NOMO-1 (cell line): ENCODE results near the gene RAD9A.

Experiments
- DNase-seq, 2 experiments: peaks; one replicate each; lab custom pipeline; 2025; ENCODE audit not compliant: unreplicated experiment in 2 of 2; lab: John Stamatoyannopoulos, UW

Gene RAD9A

DNA sequence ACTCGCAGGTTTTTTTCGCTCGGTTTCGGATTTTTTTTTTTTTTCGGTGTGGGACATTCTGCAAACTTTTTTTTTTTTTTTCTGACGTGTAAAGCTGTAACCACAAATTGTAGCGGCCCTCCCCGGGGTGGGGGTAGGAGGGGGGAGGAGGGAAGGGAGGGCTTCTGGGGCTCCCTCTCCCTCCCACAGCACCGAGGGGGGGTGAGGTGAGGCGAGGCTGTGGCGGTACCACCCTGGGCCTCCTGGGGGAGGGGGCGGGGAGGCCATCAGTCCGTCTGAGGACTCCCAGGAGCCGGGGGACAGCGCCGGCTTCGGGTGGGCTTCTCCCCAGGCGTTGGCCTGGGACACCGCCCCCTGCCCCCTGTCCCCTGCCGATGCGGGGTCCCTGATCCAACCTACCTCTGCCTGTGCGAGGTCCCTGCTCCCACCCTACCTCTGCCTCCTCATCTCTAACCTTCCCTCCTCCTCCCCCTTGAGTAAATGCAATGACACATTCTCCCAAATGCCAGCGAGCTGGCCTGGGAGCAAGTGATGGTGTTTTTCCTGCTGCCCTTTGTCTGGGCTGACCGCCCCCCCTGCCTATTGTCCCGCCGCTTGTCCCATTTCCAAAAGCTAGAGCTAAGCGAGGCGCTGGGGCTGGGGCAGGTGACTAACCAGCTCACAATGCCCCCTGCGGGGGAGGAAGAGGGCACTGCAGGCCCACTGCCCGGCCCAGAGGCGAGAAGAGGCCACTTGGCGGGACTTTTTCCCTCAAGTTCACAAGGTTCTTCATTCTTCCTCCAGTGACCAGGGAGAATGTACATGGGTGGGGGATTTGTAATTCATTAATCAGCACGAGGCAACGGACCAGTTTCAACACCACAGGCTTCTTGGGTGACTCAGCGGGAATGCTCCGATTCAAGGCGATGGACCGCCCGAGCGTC lies 17.9 kb upstream of the RAD9A start:
- DNase-seq: peak; percentile 52 to 63

DNA sequence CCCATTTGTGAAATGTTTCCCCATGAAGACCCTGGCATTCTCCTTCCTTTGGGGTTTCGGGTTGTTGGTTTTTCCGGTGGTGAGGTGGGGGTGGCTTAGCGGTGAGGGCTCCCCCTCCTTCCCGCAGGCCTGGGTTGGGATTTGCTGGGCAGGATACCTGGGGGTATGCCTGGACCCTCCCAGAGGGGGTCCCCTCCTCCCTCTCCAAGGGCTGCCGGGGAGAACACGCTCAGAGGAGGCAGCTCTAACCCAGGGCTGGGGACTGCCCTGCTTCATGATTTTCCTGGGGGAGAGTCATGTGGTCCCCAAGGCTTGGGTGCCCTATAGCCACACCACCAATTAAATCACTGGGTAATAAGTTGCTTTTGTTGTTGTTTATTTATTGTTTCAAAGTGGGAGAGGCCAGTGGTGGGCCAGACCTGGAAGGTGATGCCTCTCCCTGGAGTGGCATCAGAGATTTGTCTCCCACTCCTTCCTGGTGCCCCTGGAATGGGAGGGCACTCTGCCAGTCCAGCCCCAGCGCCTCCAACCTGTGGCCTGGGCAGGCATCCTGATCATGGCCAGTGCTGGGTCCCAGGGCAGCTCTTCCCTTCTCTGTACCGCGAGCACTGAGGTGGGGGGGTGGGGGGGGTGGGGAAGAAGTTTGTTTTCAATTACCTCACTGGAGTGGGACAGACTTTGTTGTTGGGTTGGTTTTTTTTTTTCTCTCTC lies 17.1 kb upstream of the RAD9A start:
- no peak for DNase-seq

DNA sequence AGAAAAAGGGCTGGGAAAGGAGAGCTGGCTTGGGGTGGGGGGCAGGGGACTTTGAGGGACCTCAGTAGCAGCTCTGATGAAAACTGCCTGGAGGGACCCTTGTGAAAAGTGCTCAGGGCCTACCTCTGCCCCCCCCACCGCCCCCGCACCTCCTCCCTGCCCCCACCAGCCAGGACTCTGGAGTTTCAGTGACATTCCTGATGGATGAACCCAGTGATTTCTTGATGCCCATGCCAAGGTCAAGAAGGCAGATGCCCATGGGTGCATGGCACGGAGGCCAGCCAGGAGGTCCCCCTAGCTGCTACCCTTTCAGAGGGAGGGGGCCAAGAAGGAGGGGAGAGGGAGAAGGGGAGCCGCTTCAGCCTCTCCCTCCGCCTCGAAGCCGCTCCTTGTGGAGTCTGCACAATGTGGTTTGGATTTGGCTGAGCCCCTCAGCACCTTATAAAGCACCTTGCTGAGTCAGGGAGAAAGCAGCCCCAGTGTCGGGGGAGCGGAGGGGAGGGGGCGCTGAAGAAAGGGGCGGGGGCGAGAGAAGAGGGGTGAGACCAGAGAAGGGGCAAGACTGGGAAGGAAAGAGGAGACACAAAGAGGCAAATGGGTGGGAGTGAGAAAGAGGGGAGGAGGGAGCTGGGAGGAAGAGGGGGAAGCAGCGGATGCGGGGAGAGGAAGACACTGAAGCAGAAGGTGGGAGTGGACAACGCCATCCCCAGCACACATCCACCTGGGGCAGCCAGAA lies 16.3 kb upstream of the RAD9A start:
- no peak for DNase-seq

DNA sequence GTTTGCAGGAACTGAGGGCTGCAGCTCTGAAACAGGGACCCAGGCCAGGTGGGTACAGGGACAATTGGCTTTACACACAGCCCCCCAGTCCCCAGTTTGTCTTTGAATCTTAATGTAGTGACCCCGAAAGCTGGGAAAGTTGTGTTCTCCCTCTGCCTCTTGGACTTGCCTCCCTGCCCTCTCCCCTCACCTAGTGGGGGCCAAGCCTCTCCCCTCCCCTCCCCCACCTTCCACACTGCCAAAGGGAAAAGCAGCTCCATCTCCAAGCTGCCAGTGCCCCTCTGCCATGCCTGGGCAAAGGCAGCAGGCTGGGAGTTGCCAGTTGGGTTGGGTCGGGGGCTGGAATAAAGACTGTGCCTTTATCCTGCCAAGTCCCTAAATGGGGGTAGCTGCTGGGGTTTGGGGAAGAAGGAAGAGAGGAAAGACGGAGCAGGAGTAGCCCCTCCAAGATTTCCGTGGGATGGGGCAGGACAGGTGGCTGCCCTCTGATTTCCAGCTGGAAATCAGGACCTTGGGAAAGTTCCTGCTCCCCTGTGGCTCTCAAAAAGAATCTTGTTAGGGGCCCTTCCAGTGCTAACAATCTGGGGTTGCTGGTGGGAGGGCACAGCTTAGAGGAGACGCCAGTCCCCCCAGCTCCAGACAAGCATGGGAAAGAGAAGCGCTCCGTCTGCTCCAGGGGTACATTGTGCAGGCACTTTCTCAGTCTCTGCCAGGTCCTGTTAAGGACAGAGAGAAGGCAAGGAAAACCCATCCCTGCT lies 15.5 kb upstream of the RAD9A start:
- DNase-seq: no peak

DNA sequence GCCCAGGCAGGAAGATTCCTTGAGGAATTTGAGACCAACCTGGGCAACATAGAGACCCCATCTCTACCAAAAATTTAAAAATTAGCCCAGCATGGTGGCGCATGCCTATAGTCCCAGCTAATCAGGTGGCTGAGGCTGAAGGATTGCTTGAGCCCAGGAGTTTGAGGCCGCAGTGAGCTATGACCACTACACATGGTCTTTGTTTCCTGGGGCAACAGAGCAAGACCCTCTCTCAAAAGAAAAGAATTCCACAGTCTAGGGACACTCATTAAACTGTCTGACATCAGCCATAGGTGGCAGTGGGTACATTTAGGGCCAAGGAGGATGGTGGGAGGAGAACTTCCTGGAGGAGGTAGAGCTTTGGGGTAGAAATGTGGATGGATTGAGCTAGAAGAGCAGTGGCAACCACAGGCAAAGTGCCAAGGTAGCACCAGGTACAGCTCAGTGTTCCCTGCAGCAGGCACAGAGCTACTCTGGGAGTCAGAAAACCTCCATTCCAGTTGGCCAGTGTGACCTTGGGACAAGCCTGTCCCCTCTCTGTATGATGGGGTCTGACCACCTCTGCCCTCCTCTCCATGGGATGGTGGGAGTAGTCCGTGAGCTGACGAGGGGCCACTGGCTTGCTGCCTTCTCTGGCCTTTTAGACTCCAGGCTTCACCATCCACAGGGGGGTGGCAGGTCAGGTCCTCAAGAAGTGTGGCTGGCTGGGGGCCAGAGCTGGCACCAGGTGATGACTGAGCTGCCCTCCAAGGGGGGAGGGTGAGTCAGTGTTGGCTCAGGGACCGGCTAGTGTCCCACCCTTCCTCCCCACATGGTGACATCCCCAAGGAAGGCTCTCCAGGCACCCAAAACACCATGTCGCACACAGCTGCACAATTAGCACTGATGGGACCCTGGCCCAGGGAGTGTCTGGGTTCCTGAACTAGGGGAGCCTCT lies 14.6 kb upstream of the RAD9A start:
- no peak for DNase-seq

DNA sequence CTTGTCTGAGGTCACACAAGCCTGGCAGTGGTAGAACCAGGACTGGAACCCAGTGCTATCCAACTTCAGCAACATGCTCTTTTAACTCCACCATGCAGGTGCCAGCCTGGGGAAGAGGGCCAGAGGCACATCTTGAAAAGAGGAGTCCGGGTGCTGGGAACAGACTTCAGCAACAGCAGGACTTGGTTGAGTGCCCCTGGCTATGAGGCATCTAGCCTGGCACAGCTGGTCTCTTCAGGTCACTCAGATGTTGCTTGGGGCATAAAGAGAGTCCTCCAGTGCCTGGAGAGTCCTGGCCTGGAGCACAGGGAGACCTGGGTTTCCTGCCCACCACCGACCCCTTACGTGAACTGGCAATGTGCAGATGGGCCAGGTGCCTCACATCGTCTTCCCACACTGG lies 13.2 kb upstream of the RAD9A start:
- no peak for DNase-seq

DNA sequence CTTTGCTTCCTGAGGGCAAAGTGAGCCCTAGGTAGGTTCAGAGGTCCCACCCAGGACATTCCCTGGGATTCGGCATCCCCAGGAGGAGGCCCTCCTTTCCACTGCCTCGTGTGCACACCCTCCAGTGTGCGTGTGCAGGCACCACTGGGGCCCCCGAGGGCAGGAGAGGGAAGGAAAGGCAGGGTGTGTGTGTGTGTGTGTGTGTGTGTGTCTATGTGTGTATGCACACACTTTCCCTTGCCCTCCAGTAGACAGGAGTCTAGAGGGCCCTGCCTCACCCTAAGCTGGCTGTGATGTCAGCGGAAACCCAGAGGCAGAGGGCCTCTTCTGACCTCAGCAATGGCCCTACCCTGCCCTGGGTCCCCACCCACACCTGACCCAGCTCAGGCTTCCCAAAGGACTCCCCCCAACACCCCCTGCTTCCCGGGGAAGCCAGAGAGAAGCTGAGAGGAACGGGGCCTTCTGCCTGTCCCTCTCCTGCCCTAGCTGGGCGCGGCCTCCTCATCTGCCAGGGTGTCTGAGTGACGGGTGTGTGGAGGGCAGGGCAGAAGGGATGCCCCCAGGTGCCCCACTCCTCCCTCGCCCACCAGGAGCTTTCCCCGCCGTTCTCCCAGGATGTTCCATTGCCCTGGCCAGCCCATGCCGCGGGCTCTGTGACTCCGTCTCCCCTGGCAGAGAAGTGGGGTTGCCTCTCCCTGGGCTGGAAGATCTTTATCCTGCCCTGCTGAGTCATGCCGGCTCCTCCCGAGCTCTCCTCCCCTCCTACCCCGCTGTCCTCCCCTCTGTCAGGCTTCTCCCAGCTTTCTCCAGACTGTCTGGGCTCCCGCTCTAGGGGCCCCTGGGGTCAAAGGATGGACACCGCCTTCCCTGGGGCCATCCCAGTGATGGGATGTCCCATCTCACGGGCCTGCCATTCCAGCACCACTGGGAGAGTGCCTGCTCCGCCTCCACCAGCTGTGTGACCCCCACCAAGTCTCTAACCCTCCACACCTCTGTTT lies 12.4 kb upstream of the RAD9A start:
- DNase-seq: no peak

DNA sequence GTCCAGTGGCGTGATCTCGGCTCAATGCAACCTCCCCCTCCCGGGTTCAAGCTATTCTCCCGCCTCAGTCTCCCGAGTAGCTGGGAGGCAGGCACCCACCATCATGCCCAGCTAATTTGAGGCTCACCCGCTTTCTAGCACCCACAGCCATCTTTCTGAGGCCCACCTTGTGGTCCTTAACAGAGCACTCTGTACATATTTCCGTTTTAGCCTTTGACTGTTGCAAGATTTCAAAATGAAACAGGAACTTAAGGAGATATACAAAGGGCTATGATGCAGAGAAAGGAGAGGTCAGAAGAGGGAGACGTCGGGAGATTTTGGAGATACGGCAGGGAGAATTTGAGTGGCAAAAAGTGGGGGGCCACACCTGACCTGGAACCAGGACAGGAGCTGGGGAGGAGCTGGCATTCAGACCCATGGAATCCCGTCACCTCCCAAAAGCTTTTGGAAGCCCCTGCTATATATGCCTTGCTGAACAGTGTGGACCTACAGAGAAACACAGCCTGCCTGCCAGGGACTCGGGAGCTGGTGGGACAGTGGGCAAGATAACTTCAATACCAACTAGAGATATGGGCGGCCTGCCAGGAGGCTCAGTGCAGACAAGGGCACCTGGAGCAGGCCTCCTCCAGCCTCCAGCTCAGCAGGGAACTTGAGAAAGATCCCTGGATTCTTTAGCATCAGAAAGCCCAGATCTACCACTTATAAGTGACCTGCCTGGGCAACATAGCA lies 10.4 kb upstream of the RAD9A start:
- peak; percentile 75 to 91 for DNase-seq

DNA sequence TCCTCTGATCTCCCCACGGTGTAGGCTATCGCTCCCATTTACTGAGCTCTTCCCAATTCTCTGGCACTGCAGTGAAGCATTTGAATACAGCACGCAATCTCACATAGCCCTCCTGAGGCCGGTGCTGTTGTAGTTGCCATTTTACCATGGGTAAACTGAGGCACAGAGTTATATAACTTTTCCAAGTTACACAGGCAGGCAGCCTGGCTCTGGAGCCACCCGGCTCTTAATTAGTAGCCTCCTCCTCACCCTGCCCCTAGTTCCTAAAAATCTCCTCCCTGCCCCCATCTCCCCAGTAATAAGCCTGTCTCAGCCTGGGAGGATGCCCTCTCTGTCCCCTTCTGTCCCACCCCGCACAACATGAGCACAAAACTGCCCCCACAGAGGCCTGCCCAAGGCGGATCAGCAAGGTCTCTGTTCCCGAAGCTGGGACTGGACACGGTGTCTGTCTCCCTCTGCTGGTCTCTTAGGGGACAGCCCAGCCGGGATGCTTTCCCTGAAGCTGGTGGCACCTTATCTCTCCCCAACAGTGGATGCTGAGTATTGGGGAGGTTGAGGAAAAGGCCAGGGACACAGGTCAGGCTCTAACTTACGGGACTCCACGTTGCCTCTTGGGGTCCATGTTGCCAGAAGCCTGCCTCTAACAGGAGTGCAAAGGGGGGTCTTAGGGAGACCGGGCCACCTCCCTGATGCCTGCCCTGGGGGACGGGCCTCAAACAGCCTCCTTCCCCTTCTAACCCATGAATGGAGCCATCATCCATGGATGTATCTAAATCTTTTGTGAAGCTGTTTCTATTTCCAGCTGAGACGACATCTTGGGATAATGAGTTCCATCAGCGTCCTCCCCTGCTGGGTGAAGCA lies 9.3 kb upstream of the RAD9A start:
- peak; percentile 70 to 72 for DNase-seq

DNA sequence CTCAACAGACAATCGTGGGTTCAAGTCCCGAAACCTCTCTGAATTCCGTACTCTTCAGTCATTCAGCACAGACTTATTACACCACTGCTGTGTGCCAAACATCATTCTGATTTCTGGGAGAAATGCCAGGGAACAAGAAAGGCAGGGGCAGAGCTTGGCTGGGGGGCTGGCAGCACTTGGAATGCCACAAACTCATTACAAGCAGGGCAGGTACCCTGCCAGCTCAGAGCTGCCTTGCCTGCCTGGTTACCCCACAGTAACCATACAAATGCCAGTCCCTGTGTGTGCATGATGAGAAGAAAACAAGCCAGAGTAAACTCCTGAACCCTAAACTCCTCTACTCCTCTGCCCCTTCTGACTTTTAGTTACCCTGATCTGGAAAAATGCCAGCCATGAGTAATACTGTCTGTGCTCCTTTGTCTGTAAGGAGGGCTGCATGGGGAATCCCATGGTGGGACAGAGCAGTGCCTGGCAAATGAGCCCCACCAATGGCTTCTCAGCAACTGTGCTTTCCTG lies 6.9 kb upstream of the RAD9A start:
- DNase-seq: no peak

DNA sequence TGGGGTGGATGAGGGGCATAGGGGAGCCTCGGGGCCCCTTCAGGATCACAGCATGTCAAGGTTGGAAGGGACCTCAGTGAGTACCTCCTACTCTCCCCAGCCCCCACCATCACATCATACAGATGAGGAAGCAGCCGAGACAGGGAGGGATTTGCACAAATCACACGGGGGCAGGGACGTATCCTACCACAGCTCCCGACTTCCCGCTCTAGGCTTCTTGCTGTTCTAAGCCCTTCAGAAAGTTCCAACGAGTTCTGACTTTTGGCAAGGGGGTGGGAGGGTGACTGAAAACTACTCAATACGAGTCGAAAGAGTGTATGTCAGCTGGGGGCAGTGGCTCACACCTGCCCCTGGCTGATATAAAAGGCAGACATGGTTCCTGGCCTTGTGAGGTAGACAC lies 4.7 kb upstream of the RAD9A start:
- DNase-seq: no peak

DNA sequence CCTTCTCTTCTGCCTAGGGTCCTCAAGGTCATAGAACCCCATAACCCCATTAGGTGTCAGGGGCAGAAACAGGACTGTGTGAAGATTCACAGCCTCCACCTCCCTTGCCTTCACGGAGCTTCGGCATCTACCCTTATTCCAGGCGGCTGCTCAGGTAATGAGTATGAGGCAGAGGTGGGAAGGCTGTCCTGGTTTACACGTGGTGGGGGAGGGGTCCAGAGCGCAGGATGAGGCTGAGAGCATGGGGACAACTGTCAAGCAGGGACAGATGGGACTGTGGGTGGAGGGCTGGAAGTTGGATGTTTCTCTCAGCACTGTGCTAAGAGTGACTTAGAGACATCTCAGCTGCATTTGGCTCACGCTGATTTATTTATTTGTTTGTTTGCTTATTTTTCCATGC lies 4.3 kb upstream of the RAD9A start:
- no peak for DNase-seq

DNA sequence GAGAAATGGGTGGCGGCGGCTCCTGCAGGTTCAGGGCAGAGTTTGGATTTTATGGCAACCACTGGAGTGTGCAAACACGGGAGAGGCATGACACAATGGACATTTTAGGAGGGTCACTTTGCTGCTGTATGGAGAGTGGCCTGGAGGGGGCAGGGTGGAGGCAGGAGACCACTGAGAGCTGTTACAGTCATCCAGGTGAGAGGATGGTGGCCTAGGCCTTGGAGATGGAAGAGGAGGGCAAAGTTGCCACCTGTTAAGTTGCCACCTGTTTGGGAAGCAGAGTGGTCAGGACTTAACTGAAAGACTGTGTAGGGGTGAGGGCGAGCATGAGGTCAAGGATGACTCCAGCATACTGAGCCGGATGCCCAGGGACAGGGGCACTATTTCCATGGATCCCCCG lies 2.3 kb upstream of the RAD9A start:
- peak; percentile 23 to 32 for DNase-seq

DNA sequence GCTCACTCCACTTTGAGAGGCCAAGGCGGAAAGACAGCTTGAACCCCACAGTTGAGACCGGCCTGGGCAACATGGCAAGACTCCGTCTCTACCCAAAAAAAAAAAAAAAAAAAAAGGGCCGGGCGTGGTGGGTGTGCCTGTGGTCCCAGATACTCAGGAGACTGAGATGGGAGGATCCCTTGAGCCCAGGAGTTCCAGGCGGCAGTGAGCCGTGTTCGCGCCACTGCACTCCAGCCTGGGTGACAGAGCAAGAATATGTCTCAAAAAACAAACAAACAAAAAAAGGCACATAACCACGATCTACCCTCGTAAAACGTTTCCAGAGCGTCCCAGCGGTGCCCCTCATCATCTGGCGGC lies 861 bp upstream of the RAD9A start:
- DNase-seq: no peak

DNA sequence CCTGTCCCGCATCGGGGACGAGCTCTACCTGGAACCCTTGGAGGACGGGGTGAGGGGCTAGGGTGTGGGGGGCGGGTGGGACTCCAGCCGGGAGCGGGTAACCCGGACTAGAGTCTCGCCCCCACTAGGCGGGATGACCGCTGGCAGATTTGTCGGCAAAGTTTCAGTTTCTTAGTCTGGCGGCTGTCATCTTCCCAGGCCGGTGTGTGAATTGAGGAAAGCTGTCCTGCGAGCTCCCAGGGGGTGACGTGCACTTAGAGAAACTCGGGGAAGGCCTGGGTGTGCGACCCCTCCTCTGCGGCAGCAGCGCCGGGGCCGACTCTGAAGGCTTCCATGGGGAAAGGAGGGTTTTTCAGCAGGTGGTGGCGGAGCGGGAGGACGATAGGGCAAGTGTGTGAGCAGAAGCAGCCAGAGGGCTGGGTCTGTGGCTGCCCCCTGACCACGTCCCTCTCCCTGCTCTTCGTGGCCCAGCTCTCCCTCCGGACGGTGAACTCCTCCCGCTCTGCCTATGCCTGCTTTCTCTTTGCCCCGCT lies 463 bp downstream of the RAD9A start:
- DNase-seq: no peak

DNA sequence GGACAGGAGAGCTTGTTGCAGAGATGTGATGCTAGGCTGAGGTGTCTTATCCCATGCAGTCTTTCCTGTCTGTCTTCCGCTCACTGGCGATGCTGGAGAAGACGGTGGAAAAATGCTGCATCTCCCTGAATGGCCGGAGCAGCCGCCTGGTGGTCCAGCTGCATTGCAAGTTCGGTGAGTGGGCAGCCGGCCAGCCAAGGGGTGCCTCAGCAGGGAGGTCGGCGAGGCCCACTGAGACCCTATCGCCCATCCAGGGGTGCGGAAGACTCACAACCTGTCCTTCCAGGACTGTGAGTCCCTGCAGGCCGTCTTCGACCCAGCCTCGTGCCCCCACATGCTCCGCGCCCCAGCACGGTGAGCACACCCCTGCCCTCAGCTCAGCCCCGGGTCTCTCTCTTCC lies 1.7 kb downstream of the RAD9A start:
- no peak for DNase-seq
